ENCODE data around the gene C1orf21. TPM values are rescaled to one million over a fixed set of nuclear protein-coding genes. Genes with fewer than 3 reads are reported as not detected.

The C1orf21 gene
- total and polyA plus RNA-seq, 12 donors, result 23.2 to 177 (median 87.9) TPM

DNA sequence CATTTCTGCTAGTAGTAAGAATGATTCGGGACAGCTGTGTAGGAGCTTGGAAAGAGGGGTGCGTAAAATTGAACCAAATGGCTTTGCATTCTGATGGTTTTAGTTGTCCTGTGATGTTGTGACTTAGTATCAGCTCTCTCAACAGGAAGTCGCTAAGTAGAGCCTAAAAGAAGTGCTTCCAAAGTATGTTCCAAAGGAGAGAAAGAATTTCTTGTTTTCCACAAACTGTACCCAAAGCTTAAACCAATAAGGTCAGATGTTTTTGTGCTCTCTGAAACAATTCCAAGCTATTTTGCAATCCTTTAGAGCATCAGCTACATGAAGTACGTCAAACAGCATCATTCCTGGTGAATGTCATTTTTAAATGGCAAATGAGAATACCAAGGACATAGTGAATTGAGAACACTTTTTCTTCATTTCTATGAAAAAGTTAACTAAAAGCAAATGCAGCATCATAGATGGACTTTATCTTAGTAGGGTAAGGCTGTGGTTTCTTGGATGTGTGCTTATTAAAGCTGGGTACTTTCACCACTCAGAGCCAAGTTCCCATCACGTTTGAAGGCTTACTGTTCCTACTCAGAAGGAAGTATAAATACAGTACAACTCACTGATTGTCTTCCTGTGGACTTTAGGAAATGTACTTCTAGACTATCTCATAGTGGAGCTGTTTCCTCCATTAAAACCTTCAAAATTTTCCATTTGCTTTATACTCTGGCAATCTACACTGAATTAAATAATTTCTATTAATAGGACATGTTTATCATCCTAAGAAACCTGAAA, 148.6 kb downstream of the C1orf21 start:
- H3K27me3 ChIP-seq, result no peaks in the 10 kb centered on the region
- H3K4me1 ChIP-seq (replicated peaks in 1 of 2), result peaks cover 26 to 40% of the 10 kb centered on the region in 2 donors
- H3K36me3 ChIP-seq (replicated peaks in 1 of 2), result no peaks in the 10 kb centered on the region
- H3K27ac ChIP-seq, result peak overlapping the region; percentile 80 to 96 (median 88)
- H3K4me3 ChIP-seq, result peak overlapping the region in 1 of 4 donors; percentile 14
- H3K9me3 ChIP-seq (replicated peaks in 1 of 3), result peaks cover 0 to 9% (median 0%) of the 10 kb centered on the region in 3 donors
- DNase-seq, result peak in 1 of 7 donors; percentile 35
- 25 to 34% (median 32%) methylated on average over 5 of the region's 5 CpGs for WGBS, 4 donors
- TF ChIP-seq, protein P1, sequence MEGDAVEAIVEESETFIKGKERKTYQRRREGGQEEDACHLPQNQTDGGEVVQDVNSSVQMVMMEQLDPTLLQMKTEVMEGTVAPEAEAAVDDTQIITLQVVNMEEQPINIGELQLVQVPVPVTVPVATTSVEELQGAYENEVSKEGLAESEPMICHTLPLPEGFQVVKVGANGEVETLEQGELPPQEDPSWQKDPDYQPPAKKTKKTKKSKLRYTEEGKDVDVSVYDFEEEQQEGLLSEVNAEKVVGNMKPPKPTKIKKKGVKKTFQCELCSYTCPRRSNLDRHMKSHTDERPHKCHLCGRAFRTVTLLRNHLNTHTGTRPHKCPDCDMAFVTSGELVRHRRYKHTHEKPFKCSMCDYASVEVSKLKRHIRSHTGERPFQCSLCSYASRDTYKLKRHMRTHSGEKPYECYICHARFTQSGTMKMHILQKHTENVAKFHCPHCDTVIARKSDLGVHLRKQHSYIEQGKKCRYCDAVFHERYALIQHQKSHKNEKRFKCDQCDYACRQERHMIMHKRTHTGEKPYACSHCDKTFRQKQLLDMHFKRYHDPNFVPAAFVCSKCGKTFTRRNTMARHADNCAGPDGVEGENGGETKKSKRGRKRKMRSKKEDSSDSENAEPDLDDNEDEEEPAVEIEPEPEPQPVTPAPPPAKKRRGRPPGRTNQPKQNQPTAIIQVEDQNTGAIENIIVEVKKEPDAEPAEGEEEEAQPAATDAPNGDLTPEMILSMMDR (IDR thresholded peaks at IDR 0.05), result no peak
- TF ChIP-seq POLR2A (IDR thresholded peaks at IDR 0.05), result peak in 1 of 2 donors; percentile 56
- intact Hi-C loops (cut with DNase I), result no loop called here

DNA sequence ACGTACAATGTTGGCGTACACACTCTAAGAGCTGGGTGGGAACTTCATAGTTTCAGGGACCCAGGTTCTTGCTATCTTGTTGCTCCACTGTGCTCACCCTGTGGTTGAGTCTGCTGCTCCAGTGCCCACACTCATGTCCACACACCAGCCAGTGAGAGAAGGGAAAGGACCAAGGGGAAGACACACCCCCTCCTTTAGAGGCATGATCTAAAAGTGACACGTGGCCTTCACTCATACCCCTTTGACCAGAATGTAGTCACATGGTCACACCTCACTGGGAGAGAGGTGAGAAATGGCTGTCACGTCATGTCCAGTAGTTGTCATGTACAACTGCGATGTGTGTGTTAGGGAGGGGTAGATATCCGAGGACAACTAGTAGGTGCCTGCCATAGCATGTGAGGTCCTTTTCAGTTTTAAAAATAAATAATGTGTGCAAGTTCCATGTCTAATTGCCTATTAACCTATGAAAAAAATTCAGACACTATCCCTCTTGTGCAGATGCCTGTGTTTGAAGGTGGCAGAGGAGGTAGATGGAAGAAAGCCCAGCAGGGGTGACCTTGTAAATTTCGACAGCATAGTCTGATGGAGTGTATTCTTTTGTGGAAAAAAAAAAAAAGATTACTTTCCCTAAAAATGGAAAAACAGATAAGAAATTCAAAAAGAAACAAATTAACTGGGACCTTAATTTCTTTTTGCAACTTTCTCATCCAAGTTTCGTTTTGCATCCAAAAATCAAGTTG, 149.6 kb downstream of the C1orf21 start:
- intact Hi-C loops (cut with DNase I), result no loop called here
- TF ChIP-seq, protein P1 (IDR thresholded peaks at IDR 0.05), result no peak
- no peak for TF ChIP-seq POLR2A (IDR thresholded peaks at IDR 0.05)
- Histone ChIP-seq H3K4me1 (replicated peaks in 1 of 2) (peaks cover 26 to 39% of the 10 kb centered on the region in 2 donors), H3K9me3 (replicated peaks in 1 of 3) (peaks cover 0 to 9% (median 0%) of the 10 kb centered on the region in 3 donors), H3K27ac (peak overlapping the region; percentile 80 to 96 (median 88)), H3K36me3 (replicated peaks in 1 of 2) (no peaks in the 10 kb centered on the region), H3K4me3 (peak overlapping the region in 1 of 4 donors; percentile 14), H3K27me3 (no peaks in the 10 kb centered on the region)
- peak; percentile 69 to 85 (median 71) for DNase-seq
- WGBS, 4 donors, result 60 to 69% (median 63%) methylated on average over 7 to 8 of the region's 8 CpGs

DNA sequence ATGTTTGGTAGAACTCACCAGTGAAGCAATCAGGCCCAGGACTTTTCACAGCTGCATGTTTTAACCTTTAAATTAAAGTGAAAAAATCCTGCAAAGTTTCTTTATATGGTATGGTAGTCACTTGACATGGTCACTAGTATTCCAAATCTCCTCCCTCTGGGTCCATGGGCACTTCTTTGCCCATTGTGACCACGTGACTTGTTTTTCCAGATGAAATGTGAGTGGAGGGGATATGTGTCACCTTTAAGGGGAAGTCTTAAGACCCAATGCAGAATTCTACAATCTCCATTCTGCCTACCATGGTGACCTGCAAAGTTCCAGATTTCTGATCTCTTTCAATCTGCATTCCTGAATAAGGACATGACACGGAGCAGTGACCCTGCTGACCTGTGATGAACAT, 152.8 kb downstream of the C1orf21 start:
- peaks cover 23 to 26% of the 10 kb centered on the region in 2 donors for H3K4me1 ChIP-seq (replicated peaks in 1 of 2)
- H3K27ac ChIP-seq, result peak overlapping the region in 1 of 5 donors; percentile 4
- 89 to 94% (median 90%) methylated on average over 2 of the region's 2 CpGs for WGBS, 4 donors
- DNase-seq, result no peak
- no peaks in the 10 kb centered on the region for H3K36me3 ChIP-seq (replicated peaks in 1 of 2)
- H3K27me3 ChIP-seq, result no peaks in the 10 kb centered on the region
- no peak for TF ChIP-seq POLR2A (IDR thresholded peaks at IDR 0.05)
- TF ChIP-seq, protein P1 (IDR thresholded peaks at IDR 0.05), result no peak
- peaks cover 0 to 9% (median 0%) of the 10 kb centered on the region in 3 donors for H3K9me3 ChIP-seq (replicated peaks in 1 of 3)
- intact Hi-C loops (cut with DNase I), result no loop called here
- H3K4me3 ChIP-seq, result no peak overlapping the region

DNA sequence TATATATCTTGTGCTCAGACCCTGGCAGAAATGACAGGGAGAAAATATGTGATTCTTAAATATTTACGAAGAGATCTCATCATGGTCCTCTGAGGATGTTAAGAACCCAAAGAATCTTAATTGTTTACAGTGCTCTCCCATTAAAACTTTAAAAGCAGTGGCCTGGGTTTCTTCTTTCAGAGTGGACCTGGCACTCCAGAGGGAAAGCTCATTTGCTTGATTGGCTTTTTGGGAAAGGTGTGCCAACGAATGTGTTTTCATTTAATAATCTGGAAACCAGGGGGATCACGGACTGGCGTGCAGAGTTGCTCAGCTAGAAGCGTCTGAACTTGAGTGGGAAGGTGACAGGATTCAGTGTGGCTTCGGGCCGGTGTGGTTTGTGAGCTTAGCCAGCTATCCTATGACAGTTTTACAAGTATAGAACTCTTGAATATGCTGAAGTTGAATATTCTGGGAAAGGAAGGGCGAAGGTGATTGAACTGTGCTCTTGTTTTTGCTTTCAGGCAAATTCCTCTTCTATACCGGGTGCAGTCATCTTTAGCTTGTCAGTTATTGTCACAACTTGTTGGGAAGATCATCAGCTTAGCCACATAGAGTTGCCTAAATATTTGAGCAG, 154.8 kb downstream of the C1orf21 start:
- Histone ChIP-seq H3K36me3 (replicated peaks in 1 of 2) (no peaks in the 10 kb centered on the region), H3K27ac (peak overlapping the region in 1 of 5 donors; percentile 10), H3K4me1 (replicated peaks in 1 of 2) (peaks cover 6 to 7% of the 10 kb centered on the region in 2 donors), H3K27me3 (no peaks in the 10 kb centered on the region), H3K4me3 (no peak overlapping the region), H3K9me3 (replicated peaks in 1 of 3) (peaks cover 0 to 9% (median 0%) of the 10 kb centered on the region in 3 donors)
- intact Hi-C loops (cut with DNase I), result no loop called here
- WGBS, 4 donors, result 89 to 93% (median 89%) methylated on average over 9 of the region's 9 CpGs
- TF ChIP-seq, protein P1 (IDR thresholded peaks at IDR 0.05), result no peak
- TF ChIP-seq POLR2A (IDR thresholded peaks at IDR 0.05), result no peak
- DNase-seq, result no peak
